Measurements from ENCODE around the gene ZNF93. TPM values are rescaled to one million over a fixed set of nuclear protein-coding genes. Genes with fewer than 3 reads are reported as not detected.
"Not testable (repeated sequence)": the region's sequence is repeated elsewhere in the genome, so short reads cannot be mapped to it uniquely, and the experiment has no call there.

ZNF93 gene
- total RNA-seq, 2 donors from 2014 or later: 47.7 to 53.3 TPM

- H3K4me3 Mint-ChIP-seq: peak overlapping the region; percentile 78
- no peaks in the 10 kb centered on the region for H3K27me3 ChIP-seq (ENCODE audit: control insufficient read depth, insufficient read depth, low read length, poor library complexity, severe bottlenecking)
- H3K9ac ChIP-seq (ENCODE audit: extremely low read depth, low read length, poor library complexity, severe bottlenecking): no peak overlapping the region
- peak overlapping the region; percentile 90 for H3K27ac Mint-ChIP-seq
- no peaks in the 10 kb centered on the region for H3K9me3 Mint-ChIP-seq
- H3K9me3 ChIP-seq (ENCODE audit: control insufficient read depth, low read length): peaks cover 7% of the 10 kb centered on the region
- no peak for TF ChIP-seq CTCF (conservative IDR thresholded peaks at IDR 0.05)
- no peaks in the 10 kb centered on the region for H3K27me3 Mint-ChIP-seq (ENCODE audit: insufficient read depth)
- peaks cover 20% of the 10 kb centered on the region for H3K36me3 Mint-ChIP-seq (ENCODE audit: low read depth)
- DNase-seq: peak; percentile 92
- no peaks in the 10 kb centered on the region for H3K36me3 ChIP-seq (ENCODE audit: control insufficient read depth, insufficient read depth, low read length)
- H3K4me1 ChIP-seq (ENCODE audit: control insufficient read depth, insufficient read depth, low read length): no peaks in the 10 kb centered on the region
- 87% methylated on average over 29 of the region's 29 CpGs for WGBS, 2 experiments (ENCODE audit: insufficient coverage in 1 of 2, insufficient read length in 1 of 2)
- H3K27ac ChIP-seq (ENCODE audit: low read depth, low read length): no peak overlapping the region
- H3K4me1 Mint-ChIP-seq: no peaks in the 10 kb centered on the region
- no peak overlapping the region for H3K4me3 ChIP-seq (ENCODE audit: low read length)
Observed at GRCh38 chr19:19860756-19861390, 39.9 kb upstream of the ZNF93 start.

- Mint-ChIP-seq H3K4me3 (peak within 1 kb of the TSS; percentile 100), H3K27me3 (ENCODE audit: insufficient read depth) (no peaks in the 10 kb centered on the region), H3K27ac (peak within 1 kb of the TSS; percentile 100), H3K4me1 (peaks cover 14% of the 10 kb centered on the region), H3K9me3 (no peaks in the 10 kb centered on the region), H3K36me3 (ENCODE audit: low read depth) (peaks cover 13% of the 10 kb centered on the region)
- WGBS, 2 experiments (ENCODE audit: insufficient coverage in 1 of 2, insufficient read length in 1 of 2): 4 to 8% methylated on average over 19 to 43 of the region's 43 CpGs
- peak; percentile 99 for DNase-seq
- H3K9ac ChIP-seq (ENCODE audit: extremely low read depth, low read length, poor library complexity, severe bottlenecking): peak within 1 kb of the TSS; percentile 99
- H3K4me1 ChIP-seq (ENCODE audit: control insufficient read depth, insufficient read depth, low read length): no peaks in the 10 kb centered on the region
- peak within 1 kb of the TSS; percentile 98 for H3K4me3 ChIP-seq (ENCODE audit: low read length)
- no peaks in the 10 kb centered on the region for H3K27me3 ChIP-seq (ENCODE audit: control insufficient read depth, insufficient read depth, low read length, poor library complexity, severe bottlenecking)
- peaks cover 36% of the 10 kb centered on the region for H3K9me3 ChIP-seq (ENCODE audit: control insufficient read depth, low read length)
- H3K36me3 ChIP-seq (ENCODE audit: control insufficient read depth, insufficient read depth, low read length): peaks cover 25% of the 10 kb centered on the region
- peak within 1 kb of the TSS; percentile 99 for H3K27ac ChIP-seq (ENCODE audit: low read depth, low read length)
- TF ChIP-seq CTCF (conservative IDR thresholded peaks at IDR 0.05): no peak
Observed at GRCh38 chr19:19865750-19866610, 34.8 kb upstream of the ZNF93 start, which contains the start of gene ZNF253. Gene ZNF253, plus strand, starts transcription at chr19:19865882. Its CDS starts 115 bp downstream, at chr19:19865997.

- peak; percentile 92 for DNase-seq
- no peaks in the 10 kb centered on the region for H3K27me3 Mint-ChIP-seq (ENCODE audit: insufficient read depth)
- no peaks in the 10 kb centered on the region for H3K27me3 ChIP-seq (ENCODE audit: control insufficient read depth, insufficient read depth, low read length, poor library complexity, severe bottlenecking)
- peak overlapping the region; percentile 99 for H3K9ac ChIP-seq (ENCODE audit: extremely low read depth, low read length, poor library complexity, severe bottlenecking)
- H3K4me1 Mint-ChIP-seq: peaks cover 17% of the 10 kb centered on the region
- H3K9me3 ChIP-seq (ENCODE audit: control insufficient read depth, low read length): peaks cover 43% of the 10 kb centered on the region
- 9 to 40% methylated on average over 17 to 23 of the region's 23 CpGs for WGBS, 2 experiments (ENCODE audit: insufficient coverage in 1 of 2, insufficient read length in 1 of 2)
- H3K9me3 Mint-ChIP-seq: no peaks in the 10 kb centered on the region
- H3K4me1 ChIP-seq (ENCODE audit: control insufficient read depth, insufficient read depth, low read length): no peaks in the 10 kb centered on the region
- peak overlapping the region; percentile 99 for H3K27ac ChIP-seq (ENCODE audit: low read depth, low read length)
- H3K36me3 ChIP-seq (ENCODE audit: control insufficient read depth, insufficient read depth, low read length): peaks cover 32% of the 10 kb centered on the region
- no peak for TF ChIP-seq CTCF (conservative IDR thresholded peaks at IDR 0.05)
- H3K36me3 Mint-ChIP-seq (ENCODE audit: low read depth): peaks cover 21% of the 10 kb centered on the region
- peak overlapping the region; percentile 100 for H3K4me3 Mint-ChIP-seq
- H3K4me3 ChIP-seq (ENCODE audit: low read length): peak overlapping the region; percentile 98
- H3K27ac Mint-ChIP-seq: peak overlapping the region; percentile 100
Observed at GRCh38 chr19:19866611-19867248, 34.0 kb upstream of the ZNF93 start.

- 76 to 83% methylated on average over 2 to 5 of the region's 5 CpGs for WGBS, 2 experiments (ENCODE audit: insufficient coverage in 1 of 2, insufficient read length in 1 of 2)
- not testable (repeated sequence) for H3K27me3 Mint-ChIP-seq (ENCODE audit: insufficient read depth)
- H3K36me3 Mint-ChIP-seq (ENCODE audit: low read depth): peaks cover 49% of the 10 kb centered on the region
Observed at GRCh38 chr19:19870086-19870485, 30.7 kb upstream of the ZNF93 start.

More at GRCh38 chr19:19870086-19870485, 30.7 kb upstream of the ZNF93 start:
- H3K4me1 Mint-ChIP-seq: peaks cover 17% of the 10 kb centered on the region
- not testable (repeated sequence) for H3K4me1 ChIP-seq (ENCODE audit: control insufficient read depth, insufficient read depth, low read length); DNase-seq; H3K4me3 ChIP-seq (ENCODE audit: low read length); H3K9ac ChIP-seq (ENCODE audit: extremely low read depth, low read length, poor library complexity, severe bottlenecking); H3K27ac ChIP-seq (ENCODE audit: low read depth, low read length); H3K4me3 Mint-ChIP-seq; H3K27me3 ChIP-seq (ENCODE audit: control insufficient read depth, insufficient read depth, low read length, poor library complexity, severe bottlenecking); H3K27ac Mint-ChIP-seq; H3K9me3 Mint-ChIP-seq
- Histone ChIP-seq H3K36me3 (ENCODE audit: control insufficient read depth, insufficient read depth, low read length) (peaks cover 57% of the 10 kb centered on the region), H3K9me3 (ENCODE audit: control insufficient read depth, low read length) (peaks cover 65% of the 10 kb centered on the region)
